K562 (cell line): ENCODE data around the gene PCK2. TPM values are rescaled to one million over a fixed set of nuclear protein-coding genes. Genes with fewer than 3 reads are reported as not detected.

Experiments used
- ARID3A ChIP-seq: IDR thresholded peaks from 2 replicates; pipeline ENCODE4 v1.6.1; 2012; ENCODE audit warnings: low read depth, low read length, improper control_type of control experiment, borderline replicate concordance
- CCAR2 ChIP-seq: fragments of 200-400 bp; formaldehyde crosslinking; IDR thresholded peaks from 2 replicates; pipeline ENCODE4 v1.6.1; 2017; ENCODE audit warnings: mild to moderate bottlenecking, low read depth, low read length
- CCNT2 ChIP-seq: IDR thresholded peaks from 2 replicates; pipeline ENCODE4 v1.6.1; 2011; ENCODE audit warnings: borderline replicate concordance, low read depth, mild to moderate bottlenecking, moderate library complexity, mixed read lengths, low read length; ENCODE audit not compliant: insufficient read length; ENCODE audit errors: extremely low read depth
- ELK3 ChIP-seq: fragments of 450-650 bp; formaldehyde crosslinking; IDR thresholded peaks from 2 replicates; pipeline ENCODE4 v1.4.0; 2020; ENCODE audit warnings: mild to moderate bottlenecking
- HES1 ChIP-seq: fragments of 450-650 bp; IDR thresholded peaks from 2 replicates; pipeline ENCODE4 v1.6.1; 2016; ENCODE audit warnings: low read depth, mild to moderate bottlenecking, moderate library complexity
- KDM1A ChIP-seq, 2 experiments: fragments of 450-650 bp; IDR thresholded peaks; 2 replicates each; pipeline ENCODE4 v1.6.1; 2016; ENCODE audit warnings: mild to moderate bottlenecking in 2 of 2
- L3MBTL2 ChIP-seq: fragments of 450-650 bp; IDR thresholded peaks from 2 replicates; pipeline ENCODE4 v1.6.1; 2016; ENCODE audit warnings: mild to moderate bottlenecking, moderate library complexity
- MEIS2 ChIP-seq: fragments of 450-650 bp; IDR thresholded peaks from 2 replicates; pipeline ENCODE4 v1.6.1; 2014; ENCODE audit warnings: mild to moderate bottlenecking; ENCODE audit not compliant: partially characterized antibody
- MIER1 ChIP-seq: fragments of 450-650 bp; IDR thresholded peaks from 2 replicates; pipeline ENCODE4 v1.6.1; 2016; ENCODE audit warnings: antibody characterized with exemption, mild to moderate bottlenecking, low read depth
- MTA3 ChIP-seq: fragments of 450-650 bp; formaldehyde crosslinking; IDR thresholded peaks from 2 replicates; pipeline ENCODE4 v1.6.1; 2017; ENCODE audit warnings: mild to moderate bottlenecking, borderline replicate concordance
- SAFB2 ChIP-seq: fragments of 200-400 bp; formaldehyde crosslinking; IDR thresholded peaks from 2 replicates; pipeline ENCODE4 v1.6.1; 2018; ENCODE audit warnings: borderline replicate concordance, low read length, low read depth, moderate library complexity; ENCODE audit not compliant: severe bottlenecking
- SIN3B ChIP-seq: fragments of 450-650 bp; IDR thresholded peaks from 2 replicates; pipeline ENCODE4 v1.6.1; 2017; ENCODE audit warnings: low read depth, mild to moderate bottlenecking, moderate library complexity
- SRSF1 ChIP-seq: fragments of 200-400 bp; formaldehyde crosslinking; IDR thresholded peaks from 2 replicates; pipeline ENCODE4 v1.6.1; 2017; ENCODE audit warnings: mild to moderate bottlenecking, low read depth, low read length, moderate library complexity
- TAF15 ChIP-seq: fragments of 200-400 bp; formaldehyde crosslinking; IDR thresholded peaks from 2 replicates; pipeline ENCODE4 v1.6.1; 2017; ENCODE audit warnings: mild to moderate bottlenecking, low read depth, low read length, moderate library complexity
- TCF3 ChIP-seq: sonication (generic); formaldehyde crosslinking; IDR thresholded peaks from 2 replicates; pipeline ENCODE4 v1.4.0; 2020; ENCODE audit warnings: mild to moderate bottlenecking, missing genetic modification reagents
- TEAD1 ChIP-seq, 2 experiments: fragments of 450-650 bp in 1 of 2; sonication (generic) in 1 of 2; formaldehyde crosslinking; IDR thresholded peaks; 2 replicates each; pipeline versions ENCODE4 v1.4.0 to v1.8.0; 2020 to 2022; ENCODE audit warnings: mild to moderate bottlenecking in 2 of 2, missing genetic modification reagents in 1 of 2
- ZNF124 ChIP-seq: sonication (generic); formaldehyde crosslinking; IDR thresholded peaks from 2 replicates; pipeline ENCODE4 v1.8.1; 2022; ENCODE audit warnings: missing genetic modification reagents
- ZNF311 ChIP-seq: fragments of 250-450 bp; sonication (Bioruptor Pico); IDR thresholded peaks from 2 replicates; pipeline ENCODE4 v1.4.0; 2020; ENCODE audit warnings: mild to moderate bottlenecking, moderate library complexity
- ZNF431 ChIP-seq: sonication (generic); formaldehyde crosslinking; IDR thresholded peaks from 2 replicates; pipeline ENCODE4 v1.8.0; 2022; ENCODE audit warnings: mild to moderate bottlenecking, missing genetic modification reagents
- ZNF584 ChIP-seq: fragments of 200-800 bp; sonication (Bioruptor generic); IDR thresholded peaks from 2 replicates; pipeline ENCODE4 v1.6.1; 2016; ENCODE audit warnings: low read depth, mild to moderate bottlenecking, missing genetic modification characterization, missing compliant biosample characterization
- ZNF780A ChIP-seq: fragments of 250-450 bp; sonication (Bioruptor Pico); IDR thresholded peaks from 2 replicates; pipeline ENCODE4 v1.5.0; 2021; ENCODE audit warnings: mild to moderate bottlenecking
- ZNF79 ChIP-seq: fragments of 250-450 bp; sonication (Bioruptor Pico); IDR thresholded peaks from 2 replicates; pipeline ENCODE4 v1.4.0; 2020; ENCODE audit warnings: low read depth, mild to moderate bottlenecking, moderate library complexity
- polyA plus RNA-seq, 8 experiments: library from polyadenylated mRNA; depleted of rRNA in 4 of 8; stranded (reverse) in 5 of 8; unstranded in 3 of 8; fragments of >200 nt; fragmentation: Nextera tagmentation in 2 of 8; fragmentation: Illumina TruSeq in 1 of 8; extraction: Ambion mirVana in 2 of 8; extraction: Trizol in 1 of 8; gene quantifications; 2 replicates each; pipeline versions ENCODE4 v1.2.1 to v1.2.3, GENCODE V29; 2011 to 2014; ENCODE audit warnings: inconsistent platforms in 1 of 8, missing spikeins in 1 of 8
- total RNA-seq, 7 experiments: library from RNA; depleted of rRNA in 6 of 7; stranded (reverse); fragments of >200 nt in 6 of 7; fragmentation: Illumina TruSeq in 2 of 7; extraction: Trizol in 2 of 7; gene quantifications; 2 replicates each; pipeline versions ENCODE4 v1.2.1 to v1.2.3, GENCODE V29; 2011 to 2021; ENCODE audit warnings: low replicate concordance in 1 of 7
- TF ChIP-seq, protein P1 (sequence below): fragments of 200-800 bp; sonication (Bioruptor generic); IDR thresholded peaks from 2 replicates; pipeline ENCODE4 v1.6.1; 2017; ENCODE audit warnings: missing genetic modification characterization, missing compliant biosample characterization

PCK2 gene
- total and polyA plus RNA-seq, 9 of the 15 experiments (the other 6 are each of a cell fraction or from before 2014, with no cell fraction given) = 3.3 to 60.9 (median 30.4) TPM

- TF ChIP-seq TEAD1 (CRISPR knock-in tag; IDR thresholded peaks at IDR 0.05) (0 out of 4 replicates have a peak, but pooled peaks of 1 of the 2 experiments have one; percentile 13), ZNF780A (CRISPR knock-in tag) (no peak), TAF15 (no peak), ZNF584 (no peak), ARID3A (no peak), ZNF79 (CRISPR knock-in tag) (no peak), ZNF124 (CRISPR knock-in tag) (no peak), MEIS2 (peak; percentile 18), ZNF431 (CRISPR knock-in tag) (no peak), SAFB2 (no peak), MIER1 (peak; percentile 88), MTA3 (no peak; the same call in 1 of the 2 replicates), L3MBTL2 (peak; percentile 61), TCF3 (no peak), KDM1A (IDR thresholded peaks at IDR 0.05) (no peak), HES1 (no peak), SRSF1 (no peak), CCNT2 (peak; percentile 40), ZNF311 (CRISPR knock-in tag) (no peak), ELK3 (CRISPR knock-in tag) (no peak), CCAR2 (no peak), SIN3B (no peak)
- TF ChIP-seq, protein P1, sequence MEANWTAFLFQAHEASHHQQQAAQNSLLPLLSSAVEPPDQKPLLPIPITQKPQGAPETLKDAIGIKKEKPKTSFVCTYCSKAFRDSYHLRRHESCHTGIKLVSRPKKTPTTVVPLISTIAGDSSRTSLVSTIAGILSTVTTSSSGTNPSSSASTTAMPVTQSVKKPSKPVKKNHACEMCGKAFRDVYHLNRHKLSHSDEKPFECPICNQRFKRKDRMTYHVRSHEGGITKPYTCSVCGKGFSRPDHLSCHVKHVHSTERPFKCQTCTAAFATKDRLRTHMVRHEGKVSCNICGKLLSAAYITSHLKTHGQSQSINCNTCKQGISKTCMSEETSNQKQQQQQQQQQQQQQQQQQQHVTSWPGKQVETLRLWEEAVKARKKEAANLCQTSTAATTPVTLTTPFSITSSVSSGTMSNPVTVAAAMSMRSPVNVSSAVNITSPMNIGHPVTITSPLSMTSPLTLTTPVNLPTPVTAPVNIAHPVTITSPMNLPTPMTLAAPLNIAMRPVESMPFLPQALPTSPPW (CRISPR knock-in tag) = peak; percentile 79
Observed at GRCh38 chr14:24051789-24052655, 42.1 kb upstream of the PCK2 start, which contains the start of gene CARMIL3 (continued).
